ENCODE data around the gene QKI. TPM values are rescaled to one million over a fixed set of nuclear protein-coding genes. Genes with fewer than 3 reads are reported as not detected.
A peak's percentile ranks its signal among the peaks of the same experiment; 100 is the strongest.

Gene QKI
- total RNA-seq, 6 experiments from 2014 or later, result 47.6 to 80.8 (median 76.3) TPM

DNA sequence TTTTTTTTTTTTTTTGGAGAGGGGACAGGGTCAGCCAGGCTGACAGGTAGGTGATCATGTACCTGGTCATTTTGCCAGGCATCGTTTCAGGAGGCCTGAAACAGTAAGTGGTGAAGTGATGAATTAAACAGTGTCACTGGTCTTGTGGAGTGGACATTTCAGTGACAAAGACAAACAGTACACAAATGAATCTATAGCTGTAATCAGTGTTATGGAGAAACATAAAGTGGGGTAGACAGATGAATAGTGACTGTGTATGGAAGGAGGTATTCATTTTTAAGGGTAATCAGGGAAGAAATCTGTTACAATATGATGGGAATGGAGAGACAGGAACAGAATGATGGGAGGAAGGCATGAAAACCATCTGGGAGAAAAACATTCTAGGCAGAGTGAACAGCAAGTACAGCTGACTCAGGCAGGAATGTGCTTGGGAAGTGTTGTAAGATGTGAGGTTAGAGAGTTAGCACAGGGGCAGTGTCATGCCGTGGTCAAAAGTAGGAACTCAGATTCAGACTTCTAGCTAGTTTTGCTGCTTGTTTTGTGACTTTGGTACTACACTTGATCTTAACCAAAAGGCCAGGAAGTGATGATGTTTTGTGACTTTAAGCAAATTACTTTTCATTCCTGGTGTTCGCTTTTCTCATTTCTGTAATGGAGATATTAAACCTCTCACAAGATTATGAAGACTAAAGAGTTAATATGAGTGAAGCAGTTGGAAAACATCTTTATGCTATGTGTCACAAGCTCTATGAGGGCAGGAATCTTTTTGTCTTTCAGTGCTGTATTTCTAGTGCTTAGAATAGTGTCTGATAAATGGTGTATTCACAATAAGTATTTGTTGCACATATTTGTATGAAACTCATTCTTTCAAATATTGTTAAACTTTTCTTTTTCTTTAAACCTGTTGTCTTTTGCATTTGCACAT, 43.4 kb downstream of the QKI start:
- Histone ChIP-seq H3K27ac (peak overlapping the region in 1 of 3 donors; percentile 14), H3K4me1 (peaks cover 0 to 41% (median 5%) of the 10 kb centered on the region in 4 donors), H3K27me3 (no peaks in the 10 kb centered on the region), H3K9me3 (no peaks in the 10 kb centered on the region), H3K36me3 (no peaks in the 10 kb centered on the region), H3K4me3 (no peak overlapping the region)
- DNase-seq (no peak), ATAC-seq (peak; percentile 59 to 68 (median 62))
- intact Hi-C loops (cut with DNase I), result no loop called here
- TF ChIP-seq, protein P1, sequence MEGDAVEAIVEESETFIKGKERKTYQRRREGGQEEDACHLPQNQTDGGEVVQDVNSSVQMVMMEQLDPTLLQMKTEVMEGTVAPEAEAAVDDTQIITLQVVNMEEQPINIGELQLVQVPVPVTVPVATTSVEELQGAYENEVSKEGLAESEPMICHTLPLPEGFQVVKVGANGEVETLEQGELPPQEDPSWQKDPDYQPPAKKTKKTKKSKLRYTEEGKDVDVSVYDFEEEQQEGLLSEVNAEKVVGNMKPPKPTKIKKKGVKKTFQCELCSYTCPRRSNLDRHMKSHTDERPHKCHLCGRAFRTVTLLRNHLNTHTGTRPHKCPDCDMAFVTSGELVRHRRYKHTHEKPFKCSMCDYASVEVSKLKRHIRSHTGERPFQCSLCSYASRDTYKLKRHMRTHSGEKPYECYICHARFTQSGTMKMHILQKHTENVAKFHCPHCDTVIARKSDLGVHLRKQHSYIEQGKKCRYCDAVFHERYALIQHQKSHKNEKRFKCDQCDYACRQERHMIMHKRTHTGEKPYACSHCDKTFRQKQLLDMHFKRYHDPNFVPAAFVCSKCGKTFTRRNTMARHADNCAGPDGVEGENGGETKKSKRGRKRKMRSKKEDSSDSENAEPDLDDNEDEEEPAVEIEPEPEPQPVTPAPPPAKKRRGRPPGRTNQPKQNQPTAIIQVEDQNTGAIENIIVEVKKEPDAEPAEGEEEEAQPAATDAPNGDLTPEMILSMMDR (IDR thresholded peaks at IDR 0.05), result no peak
- no peak for TF ChIP-seq POLR2A (IDR thresholded peaks at IDR 0.05)
- 58% methylated on average over 3 of the region's 3 CpGs for WGBS (ENCODE audit: insufficient coverage, low coverage, low lambda C conversion rate, missing lambda C conversion rate)

DNA sequence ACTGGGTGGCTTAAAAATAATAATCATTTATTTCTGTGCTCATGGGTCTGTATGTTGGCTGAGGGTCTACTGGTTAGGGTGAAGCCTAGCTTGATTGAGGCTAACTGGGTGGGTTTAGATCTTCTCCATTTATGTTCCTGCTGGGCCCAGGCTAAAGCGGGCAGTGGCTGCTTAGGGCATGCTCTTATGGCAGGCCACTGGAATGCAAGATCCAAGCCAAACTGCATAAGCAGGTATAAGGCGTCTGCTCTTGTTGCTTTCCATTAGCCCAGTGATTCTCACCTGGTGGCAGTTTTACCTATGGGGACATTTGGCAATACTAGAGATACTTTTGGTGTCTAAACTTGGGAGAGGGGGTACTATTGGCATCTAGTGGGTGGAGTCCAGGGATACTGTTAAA, 44.5 kb downstream of the QKI start:
- H3K27ac ChIP-seq, result no peak overlapping the region
- ATAC-seq (no peak), DNase-seq (no peak)
- intact Hi-C loops (cut with DNase I), result no loop called here
- H3K4me1 ChIP-seq, result peaks cover 0 to 34% (median 0%) of the 10 kb centered on the region in 4 donors
- H3K27me3 ChIP-seq, result no peaks in the 10 kb centered on the region
- whole genome bisulfite sequencing (ENCODE audit: insufficient coverage, low coverage, low lambda C conversion rate, missing lambda C conversion rate), result 90% methylated on average over 2 of the region's 2 CpGs
- no peak for TF ChIP-seq POLR2A (IDR thresholded peaks at IDR 0.05)
- TF ChIP-seq, protein P1 (IDR thresholded peaks at IDR 0.05), result no peak
- H3K9me3 ChIP-seq, result no peaks in the 10 kb centered on the region
- H3K4me3 ChIP-seq, result no peak overlapping the region
- H3K36me3 ChIP-seq, result no peaks in the 10 kb centered on the region

DNA sequence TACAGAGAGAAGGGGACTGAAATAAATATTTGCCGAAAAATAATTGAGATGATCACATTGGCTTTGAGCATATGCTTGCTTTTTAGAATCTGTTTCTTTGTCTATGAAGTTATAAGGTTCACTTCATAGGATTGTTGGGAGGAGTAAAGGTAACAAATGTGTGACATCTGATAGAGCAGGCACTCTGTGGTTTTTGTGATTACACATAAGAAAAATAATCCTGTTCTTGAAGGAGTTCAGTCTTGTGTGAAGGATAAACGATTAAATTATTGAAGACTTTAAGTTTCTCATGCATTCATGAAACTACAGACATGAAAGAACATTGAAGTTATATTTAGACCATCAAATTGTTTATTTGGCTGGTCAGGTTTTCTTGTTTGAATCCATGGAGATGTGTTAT, 45.0 kb downstream of the QKI start:
- DNase-seq, result no peak
- WGBS (ENCODE audit: insufficient coverage, low coverage, low lambda C conversion rate, missing lambda C conversion rate), result 78% methylated on average over 2 of the region's 2 CpGs
- no peak for ATAC-seq
- H3K27ac ChIP-seq, result no peak overlapping the region
- no peak overlapping the region for H3K4me3 ChIP-seq
- H3K27me3 ChIP-seq, result no peaks in the 10 kb centered on the region
- no peak for TF ChIP-seq POLR2A (IDR thresholded peaks at IDR 0.05)
- TF ChIP-seq, protein P1 (IDR thresholded peaks at IDR 0.05), result no peak
- H3K9me3 ChIP-seq, result no peaks in the 10 kb centered on the region
- peaks cover 0 to 31% (median 0%) of the 10 kb centered on the region in 4 donors for H3K4me1 ChIP-seq
- no peaks in the 10 kb centered on the region for H3K36me3 ChIP-seq
- intact Hi-C loops (cut with DNase I), result no loop called here

DNA sequence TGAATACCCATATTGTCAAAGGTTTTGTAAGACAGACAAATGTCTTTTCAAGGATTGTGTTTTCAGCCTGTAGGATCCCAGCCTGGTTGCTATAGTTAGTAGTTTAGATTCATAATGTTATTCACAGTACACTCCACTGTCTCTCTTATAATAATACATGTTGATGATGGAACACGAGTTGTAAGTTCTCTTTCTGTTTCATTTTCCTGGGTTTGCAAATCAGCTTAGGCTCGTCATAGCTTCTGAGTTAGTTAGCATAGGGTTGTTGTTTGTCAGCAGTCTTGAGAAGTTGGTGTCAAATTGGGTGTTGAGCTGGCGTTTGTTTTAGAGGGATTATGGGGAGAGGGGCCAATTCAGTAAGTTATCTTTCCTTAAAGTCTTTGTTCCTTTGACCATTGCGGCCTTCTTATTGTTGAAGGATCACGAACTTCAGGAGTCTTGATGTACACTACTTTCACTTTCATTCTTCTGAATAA, 45.8 kb downstream of the QKI start:
- Histone ChIP-seq H3K9me3 (no peaks in the 10 kb centered on the region), H3K4me3 (peak overlapping the region; percentile 10 to 35 (median 29)), H3K4me1 (peaks cover 0 to 31% (median 0%) of the 10 kb centered on the region in 4 donors), H3K36me3 (no peaks in the 10 kb centered on the region), H3K27ac (peak overlapping the region; percentile 22 to 42 (median 24)), H3K27me3 (no peaks in the 10 kb centered on the region)
- intact Hi-C loops (cut with DNase I), result no loop called here
- 3% methylated on average over 5 of the region's 5 CpGs for WGBS (ENCODE audit: insufficient coverage, low coverage, low lambda C conversion rate, missing lambda C conversion rate)
- DNase-seq, result no peak
- TF ChIP-seq, protein P1 (IDR thresholded peaks at IDR 0.05), result no peak
- no peak for TF ChIP-seq POLR2A (IDR thresholded peaks at IDR 0.05)
- peak; percentile 73 to 81 (median 74) for ATAC-seq

Data from right lobe of liver (tissue), 6 donors.